ENCODE measurements around the gene TCL1B.
"Not testable (repeated sequence)": the region's sequence is repeated elsewhere in the genome, so short reads cannot be mapped to it uniquely, and the experiment has no call there.

The TCL1B gene

DNA sequence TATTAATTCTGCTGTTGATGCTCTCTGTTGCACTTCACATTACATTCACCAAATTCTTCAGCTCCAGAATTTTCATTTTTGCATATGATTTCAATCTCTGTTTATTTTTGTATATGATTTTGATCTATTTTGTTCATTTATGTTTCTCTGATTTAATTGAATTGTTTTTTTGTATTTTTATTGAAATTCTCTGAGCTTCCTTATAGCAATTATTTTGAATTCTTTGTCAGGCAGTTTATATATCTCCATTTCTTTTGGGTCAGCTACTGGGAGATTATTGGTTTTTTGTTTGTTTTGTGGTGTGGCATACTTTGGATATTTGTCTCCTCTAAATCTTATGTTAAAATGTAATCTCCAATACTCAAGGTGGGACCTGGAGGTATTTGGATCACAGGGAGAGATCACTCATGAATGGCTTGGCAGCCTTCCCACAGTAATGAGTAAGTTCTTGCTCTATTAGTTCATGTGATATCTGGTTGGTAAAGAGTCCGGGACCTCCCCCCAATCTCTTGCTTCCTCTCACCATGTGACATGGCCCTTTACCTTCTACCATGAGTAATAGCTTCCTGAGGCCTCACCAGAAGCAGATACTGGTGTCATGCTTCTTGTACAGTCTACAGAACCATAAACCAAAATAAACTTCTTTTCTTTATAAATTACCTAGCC is 36.4 kb downstream of the TCL1B start:
- H3K4me3 ChIP-seq (ENCODE audit: low read depth, low read length) = no peak overlapping the region
- TF ChIP-seq, protein P1, sequence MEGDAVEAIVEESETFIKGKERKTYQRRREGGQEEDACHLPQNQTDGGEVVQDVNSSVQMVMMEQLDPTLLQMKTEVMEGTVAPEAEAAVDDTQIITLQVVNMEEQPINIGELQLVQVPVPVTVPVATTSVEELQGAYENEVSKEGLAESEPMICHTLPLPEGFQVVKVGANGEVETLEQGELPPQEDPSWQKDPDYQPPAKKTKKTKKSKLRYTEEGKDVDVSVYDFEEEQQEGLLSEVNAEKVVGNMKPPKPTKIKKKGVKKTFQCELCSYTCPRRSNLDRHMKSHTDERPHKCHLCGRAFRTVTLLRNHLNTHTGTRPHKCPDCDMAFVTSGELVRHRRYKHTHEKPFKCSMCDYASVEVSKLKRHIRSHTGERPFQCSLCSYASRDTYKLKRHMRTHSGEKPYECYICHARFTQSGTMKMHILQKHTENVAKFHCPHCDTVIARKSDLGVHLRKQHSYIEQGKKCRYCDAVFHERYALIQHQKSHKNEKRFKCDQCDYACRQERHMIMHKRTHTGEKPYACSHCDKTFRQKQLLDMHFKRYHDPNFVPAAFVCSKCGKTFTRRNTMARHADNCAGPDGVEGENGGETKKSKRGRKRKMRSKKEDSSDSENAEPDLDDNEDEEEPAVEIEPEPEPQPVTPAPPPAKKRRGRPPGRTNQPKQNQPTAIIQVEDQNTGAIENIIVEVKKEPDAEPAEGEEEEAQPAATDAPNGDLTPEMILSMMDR (IDR thresholded peaks at IDR 0.05; ENCODE audit: low read depth, low read length, missing control alignments) = no peak
- in situ Hi-C loops (cut with HindIII; ENCODE audit: low sequenced_read_pairs) = no loop called here
- DNase-seq (ENCODE audit: low read depth) = no peak

GRCh38 chr14:95725685-95726336 is 39.6 kb downstream of the TCL1B start:
- in situ Hi-C loops (cut with HindIII; ENCODE audit: low sequenced_read_pairs) = no loop called here
- H3K4me3 ChIP-seq (ENCODE audit: low read depth, low read length) = no peak overlapping the region
- TF ChIP-seq, protein P1 (IDR thresholded peaks at IDR 0.05; ENCODE audit: low read depth, low read length, missing control alignments) = no peak
- DNase-seq (ENCODE audit: low read depth) = no peak

DNA sequence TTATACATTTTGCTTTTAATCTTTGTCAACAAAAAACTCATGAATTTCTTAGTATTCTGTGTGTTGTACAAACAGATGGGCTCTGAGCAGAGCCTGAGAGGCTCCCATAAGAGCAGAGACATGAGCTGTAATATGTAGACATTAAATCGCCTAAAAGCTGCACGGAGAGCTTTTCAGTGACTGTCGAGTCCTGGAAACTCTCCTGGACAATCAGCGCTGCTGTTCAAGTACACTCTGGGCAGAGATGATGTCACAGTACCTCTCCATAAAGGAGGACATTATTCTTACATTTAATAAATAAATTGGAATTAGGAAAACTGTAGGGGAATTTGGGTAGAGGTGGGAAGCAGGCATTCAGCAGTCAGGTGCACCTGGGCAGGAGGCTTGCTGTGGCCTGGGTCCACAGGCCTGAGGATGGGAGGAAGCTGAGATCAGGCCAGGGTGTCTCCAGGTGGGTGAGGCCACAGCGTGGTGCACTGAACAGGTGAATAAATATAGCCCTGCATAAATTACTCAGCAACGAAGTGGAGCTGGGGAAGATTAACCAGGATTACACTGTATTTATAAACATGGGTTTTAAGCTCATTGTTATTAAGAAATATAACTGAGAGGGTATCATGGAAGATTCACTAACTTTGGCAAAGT is 41.0 kb downstream of the TCL1B start:
- no peak overlapping the region for H3K4me3 ChIP-seq (ENCODE audit: low read depth, low read length)
- in situ Hi-C loops (cut with HindIII; ENCODE audit: low sequenced_read_pairs) = no loop called here

GRCh38 chr14:95729402-95730028 is 43.3 kb downstream of the TCL1B start:
- DNase-seq (ENCODE audit: low read depth); H3K4me3 ChIP-seq (ENCODE audit: low read depth, low read length); in situ Hi-C loops (cut with HindIII; ENCODE audit: low sequenced_read_pairs): not testable (repeated sequence)

More for the DNA sequence above, 41.0 kb downstream of the TCL1B start:
- TF ChIP-seq, protein P1 (IDR thresholded peaks at IDR 0.05; ENCODE audit: low read depth, low read length, missing control alignments) = no peak
- DNase-seq (ENCODE audit: low read depth) = no peak

GRCh38 chr14:95730126-95730525 is 43.9 kb downstream of the TCL1B start:
- TF ChIP-seq, protein P1 (IDR thresholded peaks at IDR 0.05; ENCODE audit: low read depth, low read length, missing control alignments) = no peak
- no peak overlapping the region for H3K4me3 ChIP-seq (ENCODE audit: low read depth, low read length)
- no peak for DNase-seq (ENCODE audit: low read depth)
- in situ Hi-C loops (cut with HindIII; ENCODE audit: low sequenced_read_pairs) = no loop called here

- DNase-seq (ENCODE audit: low read depth) = no peak
- TF ChIP-seq, protein P1 (IDR thresholded peaks at IDR 0.05; ENCODE audit: low read depth, low read length, missing control alignments) = no peak
- H3K4me3 ChIP-seq (ENCODE audit: low read depth, low read length) = no peak overlapping the region
- in situ Hi-C loops (cut with HindIII; ENCODE audit: low sequenced_read_pairs) = no loop called here
Measured at GRCh38 chr14:95733212-95733611, 47.0 kb downstream of the TCL1B start.
